Right lung (tissue), 5 donors: Measurements from ENCODE around the gene C1QA. TPM values are rescaled to one million over a fixed set of nuclear protein-coding genes. Genes with fewer than 3 reads are reported as not detected.
A peak's percentile ranks its signal among the peaks of the same experiment; 100 is the strongest.
"Not testable (repeated sequence)": the region's sequence is repeated elsewhere in the genome, so short reads cannot be mapped to it uniquely, and the experiment has no call there.

ENCODE experiments used
- DNase-seq, 2 donors: peaks; one replicate each; pipeline ENCODE4 v3.0.0-alpha.2; 2013
- polyA plus RNA-seq, 5 donors: library from polyadenylated mRNA; unstranded; fragments of 120-200 nt; gene quantifications; one replicate each; pipeline versions ENCODE4 v1.2.1 to v1.2.3, GENCODE V29; 2013; ENCODE audit warnings: inconsistent platforms in 1 of 5, low replicate concordance in 1 of 5; ENCODE audit not compliant: insufficient read length in 5 of 5, insufficient read depth in 1 of 5

The C1QA gene
- polyA plus RNA-seq, 5 donors, result 20.3 to 25.9 (median 23.0) TPM

- DNase-seq, result no peak
Observed at GRCh38 chr1:22638476-22639234, 2.2 kb downstream of the C1QA start.

GRCh38 chr1:22639286-22639685, 2.9 kb downstream of the C1QA start:
- no peak for DNase-seq

- no peak for DNase-seq
Observed at GRCh38 chr1:22641247-22641646, 4.8 kb downstream of the C1QA start.

- DNase-seq, result peak; percentile 57 to 69
Observed at GRCh38 chr1:22641906-22642636, 5.6 kb downstream of the C1QA start.

GRCh38 chr1:22643381-22643780, 7.0 kb downstream of the C1QA start, which contains the start of gene C1QC:
Gene C1QC, plus strand, starts transcription at chr1:22643633. Its CDS starts 391 bp downstream, at chr1:22644024.
- DNase-seq, result no peak

- no peak for DNase-seq
Observed at GRCh38 chr1:22643928-22644327, 7.5 kb downstream of the C1QA start.

- no peak for DNase-seq
Observed at GRCh38 chr1:22645931-22646330, 9.5 kb downstream of the C1QA start.

GRCh38 chr1:22646384-22646783, 10.0 kb downstream of the C1QA start:
- no peak for DNase-seq

- no peak for DNase-seq
Observed at GRCh38 chr1:22650089-22650693, 13.8 kb downstream of the C1QA start.

GRCh38 chr1:22651941-22652856, 15.8 kb downstream of the C1QA start:
- no peak for DNase-seq

GRCh38 chr1:22652881-22653316, 16.5 kb downstream of the C1QA start, which contains the start of gene C1QB:
Gene C1QB, plus strand, starts transcription at chr1:22653236. Its CDS starts 6,227 bp downstream, at chr1:22659463.
- no peak for DNase-seq

- no peak for DNase-seq
Observed at GRCh38 chr1:22654692-22655091, 18.3 kb downstream of the C1QA start.

- DNase-seq, result no peak
Observed at GRCh38 chr1:22658385-22659163, 22.1 kb downstream of the C1QA start.

GRCh38 chr1:22660716-22661241, 24.4 kb downstream of the C1QA start:
- DNase-seq, result no peak

- DNase-seq, result no peak
Observed at GRCh38 chr1:22661880-22662279, 25.5 kb downstream of the C1QA start.

- no peak for DNase-seq
Observed at GRCh38 chr1:22662318-22662717, 25.9 kb downstream of the C1QA start.

- no peak for DNase-seq
Observed at GRCh38 chr1:22662986-22663408, 26.6 kb downstream of the C1QA start.

GRCh38 chr1:22665752-22666151, 29.3 kb downstream of the C1QA start:
- DNase-seq, result peak in 1 of 2 donors; percentile 33

- no peak for DNase-seq
Observed at GRCh38 chr1:22666412-22666811, 30.0 kb downstream of the C1QA start.

- DNase-seq, result not testable (repeated sequence)
Observed at GRCh38 chr1:22668840-22669239, 32.4 kb downstream of the C1QA start.
